ENCODE results near the gene ZNF672. TPM values are rescaled to one million over a fixed set of nuclear protein-coding genes. Genes with fewer than 3 reads are reported as not detected.

The ZNF672 gene
- total RNA-seq, 4 donors from 2014 or later: 15.0 to 34.3 (median 24.0) TPM

- DNase-seq: no peak
- Histone ChIP-seq H3K4me1 (no peaks in the 10 kb centered on the region), H3K27ac (no peak overlapping the region), H3K36me3 (no peaks in the 10 kb centered on the region), H3K9me3 (no peaks in the 10 kb centered on the region), H3K4me3 (no peak overlapping the region), H3K27me3 (no peaks in the 10 kb centered on the region)
- intact Hi-C loops (cut with DNase I; ENCODE audit: low total_unique reads): no loop called here
- TF ChIP-seq POLR2A (IDR thresholded peaks at IDR 0.05): no peak
- no peak for TF ChIP-seq CTCF (IDR thresholded peaks at IDR 0.05)
Observed at GRCh38 chr1:248847181-248847955, 9.3 kb downstream of the ZNF672 start.

DNA sequence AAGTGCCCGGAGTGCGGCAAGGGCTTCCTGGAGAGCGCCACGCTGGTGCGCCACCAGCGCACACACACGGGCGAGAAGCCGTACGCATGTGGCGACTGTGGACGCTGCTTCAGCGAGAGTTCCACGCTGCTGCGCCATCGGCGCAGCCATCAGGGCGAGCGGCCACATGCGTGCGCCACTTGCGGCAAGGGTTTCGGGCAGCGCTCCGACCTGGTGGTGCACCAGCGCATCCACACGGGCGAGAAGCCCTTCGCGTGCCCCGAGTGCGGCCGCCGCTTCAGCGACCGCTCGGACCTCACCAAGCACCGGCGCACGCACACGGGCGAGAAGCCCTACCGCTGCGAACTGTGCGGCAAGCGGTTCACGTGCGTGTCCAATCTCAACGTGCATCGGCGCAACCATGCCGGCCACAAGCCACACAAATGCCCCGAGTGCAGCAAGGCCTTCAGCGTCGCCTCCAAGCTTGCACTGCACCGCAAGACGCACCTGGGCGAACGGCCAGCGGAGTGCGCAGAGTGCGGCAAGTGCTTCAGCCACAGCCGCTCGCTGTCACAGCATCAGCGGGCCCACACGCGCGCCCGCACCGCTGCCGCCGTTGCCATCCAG lies 10.0 kb downstream of the ZNF672 start:
- Histone ChIP-seq H3K4me1 (no peaks in the 10 kb centered on the region), H3K27me3 (no peaks in the 10 kb centered on the region), H3K9me3 (no peaks in the 10 kb centered on the region), H3K4me3 (no peak overlapping the region), H3K27ac (no peak overlapping the region), H3K36me3 (no peaks in the 10 kb centered on the region)
- TF ChIP-seq CTCF (IDR thresholded peaks at IDR 0.05): no peak
- no peak for TF ChIP-seq POLR2A (IDR thresholded peaks at IDR 0.05)
- intact Hi-C loops (cut with DNase I; ENCODE audit: low total_unique reads): no loop called here
- DNase-seq: no peak

DNA sequence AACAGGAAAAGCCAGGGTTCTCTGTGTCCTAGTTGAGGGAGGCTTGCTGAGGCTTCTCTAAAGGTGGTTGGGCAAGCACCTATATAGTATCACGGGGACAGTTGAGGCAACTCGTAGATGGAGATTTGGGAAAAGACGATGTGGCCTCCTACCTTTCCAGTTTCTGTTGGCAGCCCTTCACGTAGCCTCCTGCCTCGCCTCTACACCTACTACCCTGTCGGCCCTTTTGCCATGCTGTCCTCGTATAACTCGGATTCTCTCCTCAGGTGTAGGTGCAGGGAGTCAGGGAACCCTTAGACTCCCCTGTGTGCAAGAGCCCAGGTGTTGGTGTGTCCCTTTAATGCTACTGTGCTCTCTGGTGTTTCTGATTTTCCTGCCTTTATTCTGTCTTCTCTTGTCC lies 10.6 kb downstream of the ZNF672 start:
- Histone ChIP-seq H3K9me3 (no peaks in the 10 kb centered on the region), H3K36me3 (no peaks in the 10 kb centered on the region), H3K4me1 (no peaks in the 10 kb centered on the region), H3K27me3 (no peaks in the 10 kb centered on the region), H3K4me3 (no peak overlapping the region), H3K27ac (no peak overlapping the region)
- no peak for TF ChIP-seq CTCF (IDR thresholded peaks at IDR 0.05)
- TF ChIP-seq POLR2A (IDR thresholded peaks at IDR 0.05): no peak
- no peak for DNase-seq
- intact Hi-C loops (cut with DNase I; ENCODE audit: low total_unique reads): no loop called here

GRCh38 chr1:248849152-248849551 lies 11.1 kb downstream of the ZNF672 start:
- H3K27me3 ChIP-seq: no peaks in the 10 kb centered on the region
- H3K36me3 ChIP-seq: no peaks in the 10 kb centered on the region
- DNase-seq: no peak
- no peaks in the 10 kb centered on the region for H3K9me3 ChIP-seq
- no peak overlapping the region for H3K4me3 ChIP-seq
- H3K4me1 ChIP-seq: no peaks in the 10 kb centered on the region
- intact Hi-C loops (cut with DNase I; ENCODE audit: low total_unique reads): no loop called here
- H3K27ac ChIP-seq: no peak overlapping the region
- TF ChIP-seq POLR2A (IDR thresholded peaks at IDR 0.05) (no peak), CTCF (IDR thresholded peaks at IDR 0.05) (no peak)

GRCh38 chr1:248849637-248850036 lies 11.6 kb downstream of the ZNF672 start:
- no peaks in the 10 kb centered on the region for H3K4me1 ChIP-seq
- no peak for DNase-seq
- H3K27ac ChIP-seq: no peak overlapping the region
- H3K27me3 ChIP-seq: no peaks in the 10 kb centered on the region
- H3K9me3 ChIP-seq: no peaks in the 10 kb centered on the region
- no peak overlapping the region for H3K4me3 ChIP-seq
- intact Hi-C loops (cut with DNase I; ENCODE audit: low total_unique reads): no loop called here
- H3K36me3 ChIP-seq: no peaks in the 10 kb centered on the region
- TF ChIP-seq CTCF (IDR thresholded peaks at IDR 0.05) (no peak), POLR2A (IDR thresholded peaks at IDR 0.05) (no peak)

Measured in uterus (tissue), 4 donors.